Kidney epithelial cell (primary cell): Measurements from ENCODE around the gene HAL. TPM values are rescaled to one million over a fixed set of nuclear protein-coding genes. Genes with fewer than 3 reads are reported as not detected.

ENCODE experiments used
- DNase-seq: peaks from one replicate; pipeline ENCODE4 v3.0.0-alpha.2; 2010; ENCODE audit warnings: low read depth
- H3K27me3 ChIP-seq: 2 replicates; pipeline ENCODE4 v1.6.0; 2011; ENCODE audit warnings: low read length; ENCODE audit not compliant: control insufficient read depth, insufficient read depth
- H3K36me3 ChIP-seq: 2 replicates; pipeline ENCODE4 v1.5.1; 2011; ENCODE audit warnings: low read length; ENCODE audit not compliant: control insufficient read depth, insufficient read depth
- H3K4me3 ChIP-seq: 2 replicates; pipeline ENCODE4 v1.5.1; 2011; ENCODE audit warnings: low read depth, mild to moderate bottlenecking, control low read depth, low read length
- total RNA-seq: library from RNA; depleted of rRNA; stranded (reverse); fragments of >200 nt; gene quantifications from 2 replicates; pipeline ENCODE4 v1.2.3, GENCODE V29; 2015
- TF ChIP-seq, protein P1 (sequence below): IDR thresholded peaks from 2 replicates; pipeline ENCODE4 v1.5.1; 2011; ENCODE audit warnings: mild to moderate bottlenecking, moderate library complexity, low read length, control low read depth, inconsistent platforms; ENCODE audit not compliant: insufficient read depth, poor library complexity, severe bottlenecking

HAL gene
- total RNA-seq, 1 donor from 2014 or later: 0.21 TPM

DNA sequence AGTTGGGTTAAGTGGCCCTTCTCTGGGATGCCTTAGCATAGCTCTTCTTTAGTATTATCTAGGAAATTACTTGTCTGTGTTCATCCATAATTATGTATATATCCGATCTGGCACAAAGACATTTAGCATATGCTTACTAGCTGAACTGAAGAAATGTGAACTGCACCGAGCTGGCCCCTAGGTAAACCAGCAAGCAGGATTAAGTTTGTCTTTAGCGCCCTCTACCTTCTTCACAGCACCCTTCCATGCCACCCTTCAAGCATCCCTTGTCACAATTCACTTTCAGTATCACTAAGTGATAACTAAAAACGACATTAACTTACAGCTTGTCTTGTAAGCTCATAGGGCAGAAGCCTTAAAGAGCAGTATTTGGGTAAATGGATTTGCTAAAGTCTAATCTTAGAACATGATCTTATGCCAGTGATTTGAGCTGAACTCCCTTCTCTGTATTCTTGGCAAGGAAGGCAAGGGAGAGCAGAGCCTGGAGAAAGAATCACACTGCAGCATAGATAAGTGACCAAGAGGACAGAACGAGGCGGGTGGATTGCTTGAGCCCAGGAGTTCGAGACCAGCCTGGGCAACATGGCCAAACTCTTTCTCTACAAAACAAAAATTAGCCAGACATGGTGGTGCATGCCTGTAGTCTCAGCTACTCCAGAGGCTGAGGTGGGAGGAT lies 2.6 kb upstream of the HAL start:
- DNase-seq: peak; percentile 19
- no peaks in the 10 kb centered on the region for H3K27me3 ChIP-seq
- TF ChIP-seq, protein P1, sequence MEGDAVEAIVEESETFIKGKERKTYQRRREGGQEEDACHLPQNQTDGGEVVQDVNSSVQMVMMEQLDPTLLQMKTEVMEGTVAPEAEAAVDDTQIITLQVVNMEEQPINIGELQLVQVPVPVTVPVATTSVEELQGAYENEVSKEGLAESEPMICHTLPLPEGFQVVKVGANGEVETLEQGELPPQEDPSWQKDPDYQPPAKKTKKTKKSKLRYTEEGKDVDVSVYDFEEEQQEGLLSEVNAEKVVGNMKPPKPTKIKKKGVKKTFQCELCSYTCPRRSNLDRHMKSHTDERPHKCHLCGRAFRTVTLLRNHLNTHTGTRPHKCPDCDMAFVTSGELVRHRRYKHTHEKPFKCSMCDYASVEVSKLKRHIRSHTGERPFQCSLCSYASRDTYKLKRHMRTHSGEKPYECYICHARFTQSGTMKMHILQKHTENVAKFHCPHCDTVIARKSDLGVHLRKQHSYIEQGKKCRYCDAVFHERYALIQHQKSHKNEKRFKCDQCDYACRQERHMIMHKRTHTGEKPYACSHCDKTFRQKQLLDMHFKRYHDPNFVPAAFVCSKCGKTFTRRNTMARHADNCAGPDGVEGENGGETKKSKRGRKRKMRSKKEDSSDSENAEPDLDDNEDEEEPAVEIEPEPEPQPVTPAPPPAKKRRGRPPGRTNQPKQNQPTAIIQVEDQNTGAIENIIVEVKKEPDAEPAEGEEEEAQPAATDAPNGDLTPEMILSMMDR: peak; percentile 66
- H3K4me3 ChIP-seq: no peak overlapping the region
- H3K36me3 ChIP-seq: peaks cover 2% of the 10 kb centered on the region

DNA sequence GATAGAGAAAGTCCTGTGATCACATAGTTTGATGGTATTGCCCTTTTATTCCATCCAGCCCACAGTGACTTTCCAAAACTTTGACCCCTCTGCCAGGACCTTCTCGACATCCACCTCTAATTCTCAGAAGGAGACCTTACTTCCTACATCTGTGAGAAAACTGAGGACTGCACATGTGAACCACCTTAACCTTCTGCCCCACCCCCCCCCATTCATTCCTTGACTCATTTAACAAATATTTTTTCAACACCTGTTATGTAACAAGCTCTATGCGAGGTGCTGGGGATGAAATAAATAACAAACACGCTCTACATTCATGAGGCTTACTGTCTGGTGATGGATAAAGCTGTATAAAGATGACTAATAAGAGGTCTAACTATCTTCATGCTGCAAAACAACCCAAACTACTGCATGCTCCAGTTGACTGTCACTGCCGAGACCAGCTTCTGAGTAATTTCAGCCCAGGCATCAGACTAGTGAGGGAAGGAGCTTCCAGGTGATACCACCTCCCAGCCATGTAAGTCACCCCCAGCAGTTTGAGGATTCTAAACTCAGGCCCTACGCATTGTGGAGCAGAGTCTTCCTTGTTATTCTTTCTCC lies 1.9 kb upstream of the HAL start:
- H3K27me3 ChIP-seq: no peaks in the 10 kb centered on the region
- H3K4me3 ChIP-seq: no peak overlapping the region
- TF ChIP-seq, protein P1: no peak
- H3K36me3 ChIP-seq: peaks cover 2% of the 10 kb centered on the region
- DNase-seq: no peak

DNA sequence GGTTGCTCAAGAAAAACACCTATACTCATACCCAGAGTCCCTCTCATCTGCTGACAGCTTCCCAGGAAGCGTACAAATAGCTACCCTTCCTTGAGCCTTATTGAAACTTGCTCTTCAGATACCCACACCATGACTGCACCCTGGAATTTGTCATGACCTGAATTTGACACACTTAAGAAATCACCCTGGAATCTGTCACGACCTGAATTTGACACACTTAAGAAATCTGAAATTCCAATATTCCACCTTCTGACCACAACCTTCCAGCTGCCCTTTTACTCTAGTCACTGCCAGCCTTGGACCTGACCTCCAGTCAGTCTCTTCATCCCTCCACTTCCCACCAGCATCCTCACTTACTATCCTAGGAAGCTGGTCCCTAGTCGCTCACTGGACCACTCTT lies 1.1 kb upstream of the HAL start:
- H3K4me3 ChIP-seq: no peak overlapping the region
- TF ChIP-seq, protein P1: no peak
- no peak for DNase-seq
- H3K36me3 ChIP-seq: peaks cover 2% of the 10 kb centered on the region
- H3K27me3 ChIP-seq: no peaks in the 10 kb centered on the region

DNA sequence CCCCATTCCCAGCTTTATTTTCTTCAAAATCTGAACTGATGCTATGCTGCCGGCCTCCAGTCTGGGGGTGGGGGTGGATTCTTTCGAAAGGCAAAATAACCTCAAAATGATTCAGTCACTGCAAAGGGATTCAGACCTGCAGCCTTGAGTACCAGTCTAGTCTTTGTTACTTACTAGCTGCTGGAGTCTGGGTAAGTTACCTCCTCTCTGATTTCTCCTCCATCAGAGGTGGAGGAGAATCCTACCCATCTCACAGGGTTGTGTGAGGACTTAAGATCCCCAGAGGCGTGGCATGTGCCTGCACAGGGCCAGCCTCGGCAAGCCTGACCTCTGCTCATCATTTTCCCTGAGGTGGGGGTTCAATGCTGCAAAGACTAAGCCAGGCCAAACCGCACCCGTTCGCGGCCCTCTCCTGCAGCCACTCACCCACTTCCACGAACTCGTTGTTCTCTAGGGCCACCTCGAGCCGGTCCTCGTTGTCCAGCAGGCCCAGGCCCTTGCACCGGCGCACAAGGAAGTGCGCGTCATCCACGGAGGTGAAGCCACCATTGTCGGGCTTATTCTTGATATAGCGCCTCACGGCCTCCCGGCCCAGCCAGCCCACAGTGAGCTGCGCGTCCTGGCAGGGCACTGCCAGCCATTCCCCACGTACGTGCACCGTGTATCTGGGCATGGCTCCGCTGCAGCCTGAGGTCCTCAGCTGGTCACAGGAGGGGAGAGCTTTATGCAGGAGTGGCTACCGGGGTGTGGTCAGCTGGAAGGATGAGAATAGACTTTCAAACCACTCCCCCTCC lies 709 bp downstream of the HAL start:
- H3K27me3 ChIP-seq: no peaks in the 10 kb centered on the region
- TF ChIP-seq, protein P1: no peak
- no peaks in the 10 kb centered on the region for H3K36me3 ChIP-seq
- H3K4me3 ChIP-seq: no peak overlapping the region
- DNase-seq: no peak

DNA sequence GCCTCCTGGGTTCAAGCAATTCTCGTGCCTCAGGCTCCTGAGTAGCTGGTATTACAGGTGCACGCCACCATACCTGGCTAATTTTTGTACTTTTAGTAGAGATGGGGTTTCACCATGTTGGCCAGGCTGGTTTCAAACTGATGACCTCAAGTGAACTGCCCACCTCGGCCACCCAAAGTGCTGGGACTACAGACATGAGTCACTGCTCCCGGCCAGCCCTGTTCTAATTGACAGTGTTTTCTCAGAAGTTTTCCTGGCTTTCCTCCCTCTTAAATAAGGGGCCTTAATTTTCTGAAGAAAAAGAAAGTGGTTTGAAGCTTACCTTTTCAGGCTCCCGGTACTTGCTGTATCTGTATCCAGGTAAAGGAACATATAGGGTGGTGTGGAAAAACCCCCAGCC lies 1.7 kb downstream of the HAL start:
- Histone ChIP-seq H3K27me3 (no peaks in the 10 kb centered on the region), H3K4me3 (no peak overlapping the region), H3K36me3 (no peaks in the 10 kb centered on the region)
- TF ChIP-seq, protein P1: no peak
- DNase-seq: no peak
